ENCODE results near the gene SAMD4A.

GRCh38 chr14:54839701-54840119, 272.8 kb downstream of the SAMD4A start:
- no peak for TF ChIP-seq CTCF (IDR thresholded peaks at IDR 0.05)
- no peak for TF ChIP-seq POLR2A (IDR thresholded peaks at IDR 0.05)
- TF ChIP-seq EP300 (IDR thresholded peaks at IDR 0.05): peak; percentile 36 to 95

Data from tibial nerve (tissue), 4 donors.